GM23248 (cell line): Measurements from ENCODE around the gene AP2A2.

Source experiments
- EZH2 ChIP-seq: fragments of 200-600 bp; sonication (generic); IDR thresholded peaks from 2 replicates; pipeline ENCODE4 v1.6.1; 2018; ENCODE audit warnings: antibody characterized with exemption, mild to moderate bottlenecking; ENCODE audit not compliant: insufficient read depth, poor library complexity, severe bottlenecking
- EZH2phosphoT487 ChIP-seq: fragments of 200-600 bp; sonication (generic); IDR thresholded peaks from 2 replicates; pipeline ENCODE4 v1.6.1; 2018; ENCODE audit warnings: antibody characterized with exemption, moderate library complexity, mild to moderate bottlenecking, low read depth; ENCODE audit not compliant: insufficient read depth

- TF ChIP-seq EZH2, result no peak
- no peak for TF ChIP-seq EZH2phosphoT487
Measured at GRCh38 chr11:1039481-1040427, 114.1 kb downstream of the AP2A2 start.
